Measurements from ENCODE around the gene PPP4R2. TPM values are rescaled to one million over a fixed set of nuclear protein-coding genes. Genes with fewer than 3 reads are reported as not detected.
A peak's percentile ranks its signal among the peaks of the same experiment; 100 is the strongest.

PPP4R2 gene
- total and polyA plus RNA-seq, 9 donors: 19.2 to 95.1 (median 77.6) TPM

DNA sequence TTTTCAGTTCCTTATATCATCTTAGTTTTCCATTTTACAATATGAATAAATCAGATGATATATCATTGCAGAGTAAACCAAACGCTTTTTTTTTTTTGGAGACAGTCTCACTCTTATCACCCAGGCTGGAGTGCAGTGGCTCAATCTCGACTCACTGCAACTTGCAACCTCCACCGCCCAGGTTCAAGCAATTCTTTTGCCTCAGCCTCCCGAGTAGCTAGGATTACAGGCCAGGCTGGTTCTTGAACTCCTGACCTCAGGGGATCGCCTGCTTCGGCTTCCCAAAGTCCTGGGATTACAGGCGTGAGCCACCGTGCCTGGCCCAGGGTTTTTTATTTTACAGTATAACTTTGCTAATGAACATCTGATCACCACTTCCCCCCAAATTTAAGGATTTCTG lies 59.0 kb downstream of the PPP4R2 start:
- TF ChIP-seq, protein P1, sequence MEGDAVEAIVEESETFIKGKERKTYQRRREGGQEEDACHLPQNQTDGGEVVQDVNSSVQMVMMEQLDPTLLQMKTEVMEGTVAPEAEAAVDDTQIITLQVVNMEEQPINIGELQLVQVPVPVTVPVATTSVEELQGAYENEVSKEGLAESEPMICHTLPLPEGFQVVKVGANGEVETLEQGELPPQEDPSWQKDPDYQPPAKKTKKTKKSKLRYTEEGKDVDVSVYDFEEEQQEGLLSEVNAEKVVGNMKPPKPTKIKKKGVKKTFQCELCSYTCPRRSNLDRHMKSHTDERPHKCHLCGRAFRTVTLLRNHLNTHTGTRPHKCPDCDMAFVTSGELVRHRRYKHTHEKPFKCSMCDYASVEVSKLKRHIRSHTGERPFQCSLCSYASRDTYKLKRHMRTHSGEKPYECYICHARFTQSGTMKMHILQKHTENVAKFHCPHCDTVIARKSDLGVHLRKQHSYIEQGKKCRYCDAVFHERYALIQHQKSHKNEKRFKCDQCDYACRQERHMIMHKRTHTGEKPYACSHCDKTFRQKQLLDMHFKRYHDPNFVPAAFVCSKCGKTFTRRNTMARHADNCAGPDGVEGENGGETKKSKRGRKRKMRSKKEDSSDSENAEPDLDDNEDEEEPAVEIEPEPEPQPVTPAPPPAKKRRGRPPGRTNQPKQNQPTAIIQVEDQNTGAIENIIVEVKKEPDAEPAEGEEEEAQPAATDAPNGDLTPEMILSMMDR (IDR thresholded peaks at IDR 0.05): no peak
- TF ChIP-seq POLR2A (IDR thresholded peaks at IDR 0.05): no peak
- TF ChIP-seq EP300 (IDR thresholded peaks at IDR 0.05): no peak
- WGBS, 3 donors: 37 to 53% (median 44%) methylated on average over 8 of the region's 8 CpGs
- intact Hi-C loops (cut with DNase I): loop anchor here in 2 of 4 donors (10.0 kb wide), 3 partner anchors 61 to 211 kb away; partner anchors contain the start of genes PPP4R2 (in 1 of the 2) and SHQ1 (in 1 of the 2)
- no peaks in the 10 kb centered on the region for H3K9me3 ChIP-seq
- no peak overlapping the region for H3K4me3 ChIP-seq
- no peaks in the 10 kb centered on the region for H3K36me3 ChIP-seq
- H3K27ac ChIP-seq: no peak overlapping the region
- H3K4me1 ChIP-seq (ENCODE audit: insufficient read depth): peaks cover 2% of the 10 kb centered on the region
- H3K27me3 ChIP-seq: no peaks in the 10 kb centered on the region
- no peak for DNase-seq

DNA sequence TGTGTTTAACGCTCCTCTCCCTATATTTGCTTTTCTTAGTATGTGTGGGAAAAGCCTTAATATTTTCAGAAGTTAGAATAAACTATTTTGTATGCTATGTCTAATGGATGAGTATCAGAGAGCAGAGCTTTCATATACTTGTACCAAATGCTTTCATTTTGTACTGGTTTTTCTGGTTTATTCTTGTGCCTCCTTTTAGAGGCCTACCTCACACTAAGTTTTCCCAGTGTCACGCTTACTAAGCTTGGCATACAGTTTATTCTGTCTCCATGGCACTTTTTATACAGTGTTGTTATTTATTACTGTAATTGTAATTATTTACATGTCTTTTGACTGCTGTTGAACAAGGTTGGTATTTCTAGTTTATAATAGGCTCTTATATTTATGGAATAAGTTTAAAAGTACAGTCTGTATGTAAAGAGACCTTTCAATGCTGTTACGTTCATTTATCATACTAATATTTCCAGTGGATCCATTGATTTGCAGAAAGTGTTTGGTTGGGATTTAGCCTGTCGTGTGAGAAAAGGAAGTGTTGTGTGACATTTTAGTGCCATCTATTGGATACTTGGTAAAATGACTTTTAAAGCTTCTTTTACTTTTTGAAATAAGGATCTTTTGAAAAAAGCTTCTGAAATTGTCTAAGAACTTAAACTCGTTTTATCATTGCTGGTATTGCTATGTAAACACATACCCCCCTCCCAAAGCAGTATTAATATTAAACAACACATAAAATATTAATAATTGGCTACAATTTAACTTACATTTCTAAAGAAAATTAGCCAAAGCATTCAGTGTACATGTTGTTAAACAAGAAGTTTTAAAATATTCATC lies 59.6 kb downstream of the PPP4R2 start:
- 13 to 24% (median 18%) methylated on average over 5 of the region's 5 CpGs for WGBS, 3 donors
- H3K27ac ChIP-seq: no peak overlapping the region
- intact Hi-C loops (cut with DNase I): loop anchor here in 2 of 4 donors (10.0 kb wide), 3 partner anchors 61 to 211 kb away; partner anchors contain the start of genes PPP4R2 (in 1 of the 2) and SHQ1 (in 1 of the 2)

DNA sequence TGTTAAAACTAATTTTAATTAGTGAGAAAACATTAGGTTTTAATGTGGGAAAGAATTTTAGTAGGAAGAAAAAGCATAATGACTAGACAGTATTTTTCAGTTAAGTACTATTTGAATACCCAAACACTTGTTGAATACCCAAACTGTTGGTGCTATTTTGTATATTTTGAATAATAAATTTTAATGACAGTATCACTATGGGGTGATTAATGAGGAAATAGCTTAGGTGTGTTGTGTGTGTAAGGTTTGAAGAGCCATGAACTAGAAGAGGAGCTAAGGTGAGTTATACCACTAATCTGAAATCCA lies 60.2 kb downstream of the PPP4R2 start:
- Histone ChIP-seq H3K4me1 (ENCODE audit: insufficient read depth) (peaks cover 4% of the 10 kb centered on the region), H3K4me3 (no peak overlapping the region), H3K27me3 (no peaks in the 10 kb centered on the region), H3K36me3 (no peaks in the 10 kb centered on the region), H3K27ac (no peak overlapping the region), H3K9me3 (no peaks in the 10 kb centered on the region)
- intact Hi-C loops (cut with DNase I): loop anchor here in 2 of 4 donors (10.0 kb wide), 3 partner anchors 62 to 212 kb away; partner anchors contain the start of genes PPP4R2 (in 1 of the 2) and SHQ1 (in 1 of the 2)
- no peak for DNase-seq
- TF ChIP-seq POLR2A (IDR thresholded peaks at IDR 0.05): no peak
- no peak for TF ChIP-seq EP300 (IDR thresholded peaks at IDR 0.05)
- TF ChIP-seq, protein P1 (IDR thresholded peaks at IDR 0.05): no peak

More for the DNA sequence above, 59.6 kb downstream of the PPP4R2 start:
- Histone ChIP-seq H3K4me1 (ENCODE audit: insufficient read depth) (peaks cover 2% of the 10 kb centered on the region), H3K27me3 (no peaks in the 10 kb centered on the region), H3K4me3 (no peak overlapping the region), H3K36me3 (no peaks in the 10 kb centered on the region), H3K9me3 (no peaks in the 10 kb centered on the region)
- TF ChIP-seq, protein P1 (IDR thresholded peaks at IDR 0.05): peak in 2 of 3 donors; percentile 51 to 63
- TF ChIP-seq POLR2A (IDR thresholded peaks at IDR 0.05): no peak
- no peak for DNase-seq

DNA sequence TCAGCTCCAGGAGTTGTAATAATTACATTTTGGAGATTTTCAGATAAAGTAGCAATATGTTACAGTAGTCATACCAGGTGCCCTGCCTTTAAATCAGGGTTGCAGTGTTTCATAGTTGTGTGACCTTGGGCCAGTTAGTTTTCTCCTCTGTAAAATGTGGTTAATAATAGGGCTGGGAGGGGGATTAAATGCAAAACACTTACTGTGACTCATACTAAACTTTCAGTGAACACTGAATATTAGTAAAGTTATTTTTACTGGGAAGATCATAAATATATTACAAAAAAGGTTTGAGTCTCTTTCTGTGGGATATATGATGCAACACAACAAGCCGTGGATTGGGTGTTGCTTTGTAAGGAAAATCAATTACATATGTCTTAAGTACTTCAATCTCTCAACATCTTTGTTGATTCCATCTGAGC lies 63.7 kb downstream of the PPP4R2 start:
- Histone ChIP-seq H3K9me3 (no peaks in the 10 kb centered on the region), H3K27ac (no peak overlapping the region), H3K36me3 (no peaks in the 10 kb centered on the region), H3K27me3 (no peaks in the 10 kb centered on the region), H3K4me3 (no peak overlapping the region), H3K4me1 (ENCODE audit: insufficient read depth) (peaks cover 4% of the 10 kb centered on the region)
- TF ChIP-seq EP300 (IDR thresholded peaks at IDR 0.05) (no peak), POLR2A (IDR thresholded peaks at IDR 0.05) (no peak)
- TF ChIP-seq, protein P1 (IDR thresholded peaks at IDR 0.05): no peak
- no peak for DNase-seq
- intact Hi-C loops (cut with DNase I): no loop called here
- WGBS, 3 donors: 72 to 79% (median 74%) methylated on average over 1 of the region's 1 CpG
